HG03460 (cell line): ENCODE measurements around the gene PDGFA.

Experiments
- ATAC-seq: cut with Tn5 transposase; IDR thresholded peaks from one replicate; pipeline ENCODE4 v1.9.1; 2021; ENCODE audit not compliant: unreplicated experiment

PDGFA gene

DNA sequence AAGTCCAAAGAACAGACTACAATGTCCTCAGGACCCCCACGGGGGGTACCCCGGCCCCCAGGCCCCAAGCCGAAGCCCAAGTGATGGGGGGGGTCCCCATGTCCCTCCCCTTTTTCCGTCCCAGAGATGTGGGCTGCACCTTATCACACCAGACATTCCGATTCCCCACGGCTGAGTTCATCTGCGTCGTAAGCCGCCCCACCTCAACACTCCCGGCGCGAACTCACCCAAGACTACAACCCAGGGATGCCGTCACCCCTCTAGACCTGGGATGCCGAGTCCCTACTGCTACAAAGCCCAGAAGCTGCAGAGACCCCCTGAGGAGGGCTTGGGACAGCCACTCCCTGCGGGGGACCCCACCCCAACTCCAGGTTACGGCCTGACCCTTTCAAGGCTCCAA, 14.5 kb downstream of the PDGFA start:
- no peak for ATAC-seq

DNA sequence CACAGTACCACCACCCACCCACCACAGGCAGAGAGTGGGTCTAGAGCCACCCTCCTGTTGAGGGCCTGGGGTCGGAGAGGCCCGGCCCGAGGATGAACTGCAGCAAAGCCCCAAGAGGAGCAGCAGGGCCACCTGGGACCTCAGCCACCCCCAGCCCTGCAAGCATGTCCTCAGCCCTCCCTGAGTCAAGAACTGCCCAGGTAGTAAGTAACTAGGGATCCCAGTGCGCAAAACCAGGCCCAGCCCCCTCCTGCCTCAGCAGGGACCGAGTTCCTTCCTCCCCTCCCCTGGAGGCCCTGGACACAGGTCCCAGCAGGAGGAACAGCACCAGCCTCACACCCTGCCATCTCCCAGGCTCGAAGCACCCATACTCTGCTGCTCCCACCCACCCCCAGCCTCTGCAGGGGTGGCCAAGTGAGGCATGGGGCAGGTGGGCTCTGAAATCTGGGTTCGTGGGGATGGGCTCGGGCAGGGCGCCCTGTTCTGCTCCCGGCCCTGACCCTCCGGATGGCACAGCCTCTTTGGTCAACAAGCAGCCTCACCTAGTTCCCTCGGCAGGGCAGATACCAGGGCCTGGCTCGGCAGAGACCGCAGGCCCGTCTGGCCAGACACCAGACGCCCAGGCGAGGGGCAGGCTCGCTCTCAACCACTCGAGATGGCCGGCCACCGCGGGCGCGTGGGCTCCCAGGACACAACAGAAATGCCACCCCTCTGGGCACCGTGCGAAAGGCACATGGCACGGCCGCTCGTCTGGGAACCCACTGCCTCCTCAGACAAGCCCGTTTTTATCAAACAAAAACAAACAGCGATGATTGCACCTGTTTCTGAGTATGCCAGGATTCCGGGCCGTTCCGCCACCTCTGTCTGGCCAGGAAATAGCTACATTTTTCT, 15.2 kb downstream of the PDGFA start:
- no peak for ATAC-seq

GRCh38 chr7:503575-504111, 16.0 kb downstream of the PDGFA start:
- no peak for ATAC-seq

DNA sequence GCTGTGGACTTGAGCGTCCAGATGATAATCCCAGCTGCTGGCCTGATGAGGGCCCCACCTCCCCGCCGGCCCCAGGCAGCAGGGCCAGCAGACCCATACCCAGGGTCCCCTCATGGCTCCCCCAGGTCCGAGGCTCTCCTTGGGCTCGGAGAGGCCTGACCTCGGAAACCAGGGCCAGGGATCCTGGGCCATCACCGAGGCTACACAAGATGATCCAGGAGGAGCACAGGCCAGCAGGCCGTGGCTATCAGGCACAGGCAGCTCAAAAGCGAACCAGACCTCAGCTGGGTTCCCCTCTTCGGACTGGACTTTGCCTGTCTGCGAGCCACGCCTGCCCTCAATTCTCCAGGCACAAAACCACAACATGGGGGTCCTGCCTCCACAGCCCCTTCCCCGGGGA, 17.4 kb downstream of the PDGFA start:
- no peak for ATAC-seq

DNA sequence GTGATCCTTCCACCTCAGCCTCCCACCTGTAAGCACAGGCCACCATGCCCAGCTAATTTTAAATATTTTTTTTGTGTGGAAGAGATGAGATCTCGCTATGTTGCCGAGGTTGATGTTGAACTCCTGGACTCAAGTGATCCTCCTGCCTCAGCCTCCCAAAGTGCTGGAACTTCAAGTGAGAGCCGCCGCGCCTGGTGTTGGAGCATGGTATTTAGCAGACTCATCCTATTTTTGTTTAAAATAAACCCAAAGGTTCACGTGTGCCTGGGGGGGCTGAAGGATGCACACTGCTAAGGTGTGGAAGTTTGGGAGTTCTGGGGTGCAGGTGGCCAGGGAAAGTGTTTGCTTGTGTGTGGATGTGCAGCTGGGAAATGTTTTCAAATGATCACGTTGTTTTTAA, 18.1 kb downstream of the PDGFA start:
- no peak for ATAC-seq

DNA sequence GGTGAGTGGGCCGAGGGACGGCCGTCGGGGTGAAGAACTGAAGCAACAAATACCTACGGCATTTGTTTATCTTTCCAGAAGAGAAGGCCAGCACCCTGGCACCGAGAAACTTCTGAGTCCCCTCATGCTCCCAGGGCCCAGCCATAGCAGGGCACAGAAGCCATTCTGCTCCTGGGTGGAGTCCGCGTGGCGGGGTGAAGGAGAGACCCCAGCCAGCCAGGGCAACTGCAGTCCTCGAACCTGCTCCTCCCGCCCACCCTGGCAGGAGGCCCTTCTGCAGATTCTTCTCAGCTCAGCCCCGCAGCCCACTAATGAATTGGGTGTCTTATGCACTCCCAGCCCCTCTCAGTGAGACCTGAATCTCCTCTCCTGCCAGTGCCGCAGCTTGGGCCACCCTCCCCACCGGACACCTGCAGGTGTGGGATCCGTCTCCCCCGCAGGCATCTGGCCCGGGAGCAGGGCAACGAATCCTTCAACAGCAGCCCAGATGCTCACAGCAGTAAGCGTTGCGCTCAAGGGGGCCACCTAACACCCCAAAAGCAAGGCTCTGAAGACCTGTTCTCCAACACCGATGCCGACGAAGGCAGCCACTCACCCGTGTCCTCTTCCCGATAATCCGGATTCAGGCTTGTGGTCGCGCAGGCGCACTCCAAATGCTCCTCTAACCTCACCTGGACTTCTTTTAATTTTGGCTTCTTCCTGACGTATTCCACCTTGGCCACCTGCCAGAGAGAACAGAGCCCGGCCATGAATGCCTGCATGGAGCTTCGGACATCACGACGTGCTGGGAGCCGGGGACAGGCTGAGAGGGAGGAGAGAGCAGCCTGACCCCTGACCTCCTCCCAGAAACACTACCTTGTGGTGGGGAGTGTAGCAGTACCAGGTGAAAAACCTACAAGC, 18.9 kb downstream of the PDGFA start:
- ATAC-seq, result no peak

GRCh38 chr7:499853-500485, 19.7 kb downstream of the PDGFA start:
- ATAC-seq, result no peak

GRCh38 chr7:498678-499641, 20.7 kb downstream of the PDGFA start:
- no peak for ATAC-seq

- ATAC-seq, result no peak
Measured at GRCh38 chr7:497946-498655, 21.5 kb downstream of the PDGFA start.

DNA sequence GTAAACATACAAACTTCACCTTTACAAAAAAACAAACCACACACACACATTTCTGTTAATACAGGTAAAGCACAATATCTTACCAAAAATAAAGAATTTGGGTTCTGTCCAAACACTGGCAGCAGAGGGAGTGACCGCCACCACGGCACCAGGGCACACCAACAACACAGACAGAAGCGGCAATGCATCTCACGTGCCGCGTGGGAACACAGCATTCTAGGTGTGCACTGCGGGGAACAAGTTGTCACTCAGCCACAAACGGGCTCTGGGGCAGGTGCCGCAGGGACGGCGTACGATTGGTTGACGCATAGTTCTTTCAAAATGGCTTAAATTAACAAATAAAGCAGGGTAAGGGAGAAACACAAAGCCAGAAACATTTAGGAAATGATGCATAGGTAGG, 22.3 kb downstream of the PDGFA start:
- no peak for ATAC-seq

- no peak for ATAC-seq
Measured at GRCh38 chr7:496528-497295, 22.9 kb downstream of the PDGFA start.

DNA sequence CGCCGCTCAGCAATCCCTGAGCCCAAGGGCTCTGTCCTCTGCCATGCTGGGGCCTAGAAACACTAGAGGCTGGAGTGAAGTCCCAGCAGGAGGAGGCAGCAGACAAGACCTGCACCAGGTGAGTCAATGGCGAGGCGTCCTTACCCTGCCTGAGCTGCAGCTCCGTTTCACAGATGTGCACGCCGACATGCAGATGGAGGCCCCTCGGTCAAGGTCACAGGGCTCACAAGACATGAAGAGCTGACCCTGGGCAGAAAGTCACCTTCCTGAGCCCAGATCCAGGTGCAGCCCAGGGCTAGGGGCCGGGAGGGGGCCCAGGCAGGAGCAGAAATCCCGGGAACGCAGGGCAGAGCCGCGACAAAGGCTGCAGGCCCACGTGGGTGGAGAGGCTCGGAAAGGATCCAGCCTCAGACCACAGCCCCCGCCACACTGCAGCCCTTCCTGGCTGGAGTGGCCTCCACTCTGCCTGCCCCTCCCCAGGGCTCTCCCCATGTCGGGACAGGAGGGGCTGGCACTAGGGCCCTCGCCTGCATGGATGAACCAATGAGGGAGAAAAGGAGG, 23.8 kb downstream of the PDGFA start:
- ATAC-seq, result no peak

- ATAC-seq, result no peak
Measured at GRCh38 chr7:495326-495725, 24.3 kb downstream of the PDGFA start.

DNA sequence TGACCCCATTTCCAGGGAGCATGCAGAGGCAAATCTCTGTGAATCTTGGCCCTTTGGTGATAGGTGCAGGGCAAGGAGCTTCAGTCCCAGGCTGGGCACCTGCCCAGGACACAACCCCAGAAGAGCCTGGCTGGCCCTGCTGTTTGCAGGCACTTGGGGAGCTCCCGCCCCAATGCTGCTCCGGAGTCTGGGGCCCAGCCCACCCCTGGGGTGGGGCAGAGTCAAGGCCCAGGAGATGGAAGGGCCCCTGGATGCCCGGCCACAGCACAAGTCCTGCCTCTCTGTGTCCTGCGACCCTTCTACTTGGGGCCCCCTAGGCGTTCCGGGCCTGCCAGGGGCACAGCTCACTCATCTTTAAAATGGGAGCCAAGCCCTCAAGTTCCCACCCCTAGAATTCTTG, 24.7 kb downstream of the PDGFA start:
- no peak for ATAC-seq

GRCh38 chr7:494259-494687, 25.4 kb downstream of the PDGFA start:
- ATAC-seq, result no peak

GRCh38 chr7:493661-494251, 25.9 kb downstream of the PDGFA start:
- no peak for ATAC-seq

- no peak for ATAC-seq
Measured at GRCh38 chr7:492714-493065, 27.0 kb downstream of the PDGFA start.
